ENCODE data around the gene GNAQ. TPM values are rescaled to one million over a fixed set of nuclear protein-coding genes. Genes with fewer than 3 reads are reported as not detected.
A peak's percentile ranks its signal among the peaks of the same experiment; 100 is the strongest.

GNAQ gene
- total RNA-seq, 1 donor = 35.0 TPM

DNA sequence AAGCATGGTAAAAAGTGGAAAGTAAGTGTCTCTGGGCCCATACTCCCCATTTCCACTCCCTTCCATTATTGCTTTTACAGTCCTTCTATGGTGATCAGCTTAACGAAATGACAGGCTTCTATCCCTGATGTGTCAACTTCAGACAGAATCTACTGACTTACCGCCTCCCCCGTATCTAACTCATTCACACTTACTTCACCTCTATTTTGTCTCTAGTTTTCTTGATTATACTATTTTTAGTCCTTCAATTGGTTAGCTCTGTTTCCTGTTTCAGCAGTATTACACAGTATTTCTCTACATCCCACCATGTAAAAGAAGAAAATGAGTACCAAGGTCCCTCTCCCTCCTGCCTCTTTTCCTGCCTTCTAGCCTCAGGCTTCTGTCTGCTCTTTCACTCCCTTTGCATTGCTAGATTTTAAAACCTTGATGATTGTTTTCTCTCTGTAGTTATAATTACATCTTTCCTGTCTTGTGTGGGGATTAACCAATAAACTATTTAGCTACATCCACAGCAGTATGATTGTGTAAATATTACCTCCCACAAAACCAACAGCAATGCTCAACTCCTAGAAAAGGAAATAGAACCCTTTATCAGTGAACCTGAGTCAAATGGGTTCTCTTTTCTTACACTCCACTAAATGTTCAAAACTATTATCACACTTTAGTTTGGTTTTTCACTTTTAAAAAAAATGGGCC lies 53.4 kb downstream of the GNAQ start:
- no peak for DNase-seq (ENCODE audit: low read depth in 2 of 3, low spot score in 2 of 3)

- peak in 2 of 3 donors; percentile 71 to 83 for DNase-seq (ENCODE audit: low read depth in 2 of 3, low spot score in 2 of 3)
These were observed 54.4 kb downstream of the GNAQ start for GRCh38 chr9:77977210-77977611.

GRCh38 chr9:77975806-77976205 lies 55.8 kb downstream of the GNAQ start:
- DNase-seq (ENCODE audit: low read depth in 2 of 3, low spot score in 2 of 3) = no peak

DNA sequence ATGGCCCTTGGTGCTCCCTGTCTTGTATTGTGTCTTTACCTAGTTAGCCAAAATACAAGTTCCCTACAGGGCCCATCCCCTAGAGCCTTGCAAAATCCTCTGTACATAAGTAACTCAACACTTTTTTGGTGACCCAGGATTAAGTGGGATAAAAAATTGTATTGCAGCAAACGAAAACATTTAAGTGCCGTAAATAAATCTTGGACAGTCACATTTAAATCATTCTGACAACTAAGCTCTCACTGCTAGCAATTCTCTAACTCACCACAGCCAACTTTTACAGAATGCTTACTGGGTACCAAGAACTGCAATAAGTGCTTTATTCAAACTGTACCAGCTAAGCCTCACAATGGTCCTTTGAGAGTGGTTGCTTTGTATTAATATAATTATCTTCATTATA lies 56.6 kb downstream of the GNAQ start:
- DNase-seq (ENCODE audit: low read depth in 2 of 3, low spot score in 2 of 3) = peak in 1 of 3 donors; percentile 32

DNA sequence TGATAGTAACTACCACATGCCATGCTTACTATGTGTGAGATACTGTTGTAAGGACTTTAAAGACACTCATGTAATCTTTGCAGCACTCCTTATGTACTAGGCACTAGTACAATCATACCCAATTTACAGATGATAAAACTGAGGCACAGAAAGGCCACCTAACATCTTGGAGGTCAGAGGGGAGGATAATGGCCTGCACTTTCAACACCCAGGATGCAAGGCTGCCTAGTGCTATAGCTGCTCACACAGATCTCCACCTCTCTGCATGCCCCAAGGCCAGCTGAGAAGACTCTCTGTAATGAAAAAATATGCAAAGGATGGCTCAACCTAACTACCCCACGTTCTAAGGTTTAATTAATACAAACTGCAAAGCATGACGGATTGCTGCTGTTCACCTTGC lies 57.2 kb downstream of the GNAQ start:
- DNase-seq (ENCODE audit: low read depth in 2 of 3, low spot score in 2 of 3) = no peak

- DNase-seq (ENCODE audit: low read depth in 2 of 3, low spot score in 2 of 3) = no peak
These were observed 62.5 kb downstream of the GNAQ start for GRCh38 chr9:77969083-77969482.

GRCh38 chr9:77968506-77968905 lies 63.1 kb downstream of the GNAQ start:
- no peak for DNase-seq (ENCODE audit: low read depth in 2 of 3, low spot score in 2 of 3)

GRCh38 chr9:77966718-77967117 lies 64.9 kb downstream of the GNAQ start:
- no peak for DNase-seq (ENCODE audit: low read depth in 2 of 3, low spot score in 2 of 3)

- no peak for DNase-seq (ENCODE audit: low read depth in 2 of 3, low spot score in 2 of 3)
These were observed 66.0 kb downstream of the GNAQ start for GRCh38 chr9:77965445-77966123.

DNA sequence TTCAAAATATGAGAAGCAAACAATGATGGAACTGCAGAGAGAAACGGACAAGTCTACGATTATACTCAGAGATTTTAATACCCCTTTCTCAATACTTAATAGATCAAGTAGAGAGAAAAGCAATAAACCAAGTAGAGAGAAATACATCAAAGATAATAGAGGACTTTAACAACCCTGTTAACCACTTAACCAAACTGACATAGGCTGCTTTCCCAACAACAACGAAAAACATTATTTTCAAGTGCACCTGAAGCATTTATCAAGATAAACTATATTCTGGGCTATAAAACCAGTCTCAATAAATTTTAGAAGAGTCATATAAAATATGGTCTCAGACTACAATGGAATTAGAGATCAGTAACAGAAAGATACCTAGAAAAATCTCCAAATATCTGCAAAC lies 67.4 kb downstream of the GNAQ start:
- DNase-seq (ENCODE audit: low read depth in 2 of 3, low spot score in 2 of 3) = no peak

DNA sequence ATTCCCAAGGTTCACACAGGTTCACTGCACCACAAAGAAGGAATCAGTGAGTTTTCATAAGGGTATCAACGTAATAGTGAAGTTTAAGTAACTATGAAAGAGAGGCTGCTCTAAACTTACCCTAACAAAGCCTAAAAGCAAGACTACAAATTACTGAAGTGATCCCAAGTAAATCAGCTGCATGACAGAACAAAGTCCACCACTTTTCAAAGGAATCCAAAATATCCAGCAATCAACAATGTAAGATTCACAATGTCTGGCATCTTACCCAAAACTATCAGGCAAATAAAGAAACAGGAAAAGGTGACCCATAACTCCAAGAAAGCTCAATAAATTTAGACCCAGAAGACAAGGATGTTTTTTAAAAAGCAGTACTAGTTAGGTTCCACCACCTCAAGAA lies 70.1 kb downstream of the GNAQ start:
- DNase-seq (ENCODE audit: low read depth in 2 of 3, low spot score in 2 of 3) = no peak

GRCh38 chr9:77960356-77961153 lies 71.1 kb downstream of the GNAQ start:
- DNase-seq (ENCODE audit: low read depth in 2 of 3, low spot score in 2 of 3) = no peak

- no peak for DNase-seq (ENCODE audit: low read depth in 2 of 3, low spot score in 2 of 3)
These were observed 71.8 kb downstream of the GNAQ start for GRCh38 chr9:77959803-77960202.

- no peak for DNase-seq (ENCODE audit: low read depth in 2 of 3, low spot score in 2 of 3)
These were observed 74.0 kb downstream of the GNAQ start for GRCh38 chr9:77957652-77958051.

GRCh38 chr9:77956555-77956954 lies 75.1 kb downstream of the GNAQ start:
- DNase-seq (ENCODE audit: low read depth in 2 of 3, low spot score in 2 of 3) = no peak

DNA sequence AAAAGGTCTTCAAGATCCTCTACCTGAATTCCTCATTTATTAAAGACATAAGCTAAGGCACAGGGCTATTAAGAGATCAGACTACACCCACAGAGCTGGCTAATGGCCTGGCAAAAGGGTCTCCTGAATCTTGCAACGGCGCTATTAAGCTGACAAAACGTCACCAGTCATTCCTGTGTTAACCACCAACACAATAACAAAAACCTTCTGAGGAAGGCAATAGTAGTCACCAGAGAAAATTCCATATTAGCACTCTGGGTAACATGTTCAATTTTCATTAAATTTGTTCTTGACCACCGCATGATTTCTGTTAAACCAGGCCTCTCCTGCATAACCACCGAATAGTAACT lies 77.0 kb downstream of the GNAQ start:
- no peak for DNase-seq (ENCODE audit: low read depth in 2 of 3, low spot score in 2 of 3)

GRCh38 chr9:77954013-77954665 lies 77.5 kb downstream of the GNAQ start:
- DNase-seq (ENCODE audit: low read depth in 2 of 3, low spot score in 2 of 3) = no peak

DNA sequence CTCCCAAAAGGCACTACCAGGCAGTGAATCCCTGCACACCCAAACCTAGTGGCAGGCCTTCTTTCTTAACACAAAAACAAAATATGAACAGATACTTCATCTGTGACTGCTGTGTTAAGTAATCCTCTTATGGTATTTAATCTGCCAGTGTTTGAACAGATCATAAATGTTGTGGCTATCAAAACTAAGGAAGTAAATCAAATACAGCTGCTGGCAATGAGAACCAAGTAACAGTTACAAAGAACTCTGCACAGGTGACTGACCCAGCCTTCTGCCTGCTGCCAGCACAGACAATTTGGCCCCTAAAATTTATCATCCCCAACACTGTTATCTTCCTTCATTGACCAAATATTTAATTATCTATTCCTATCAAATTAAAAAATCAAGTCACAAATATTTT lies 78.0 kb downstream of the GNAQ start:
- DNase-seq (ENCODE audit: low read depth in 2 of 3, low spot score in 2 of 3) = peak in 1 of 3 donors; percentile 57

DNA sequence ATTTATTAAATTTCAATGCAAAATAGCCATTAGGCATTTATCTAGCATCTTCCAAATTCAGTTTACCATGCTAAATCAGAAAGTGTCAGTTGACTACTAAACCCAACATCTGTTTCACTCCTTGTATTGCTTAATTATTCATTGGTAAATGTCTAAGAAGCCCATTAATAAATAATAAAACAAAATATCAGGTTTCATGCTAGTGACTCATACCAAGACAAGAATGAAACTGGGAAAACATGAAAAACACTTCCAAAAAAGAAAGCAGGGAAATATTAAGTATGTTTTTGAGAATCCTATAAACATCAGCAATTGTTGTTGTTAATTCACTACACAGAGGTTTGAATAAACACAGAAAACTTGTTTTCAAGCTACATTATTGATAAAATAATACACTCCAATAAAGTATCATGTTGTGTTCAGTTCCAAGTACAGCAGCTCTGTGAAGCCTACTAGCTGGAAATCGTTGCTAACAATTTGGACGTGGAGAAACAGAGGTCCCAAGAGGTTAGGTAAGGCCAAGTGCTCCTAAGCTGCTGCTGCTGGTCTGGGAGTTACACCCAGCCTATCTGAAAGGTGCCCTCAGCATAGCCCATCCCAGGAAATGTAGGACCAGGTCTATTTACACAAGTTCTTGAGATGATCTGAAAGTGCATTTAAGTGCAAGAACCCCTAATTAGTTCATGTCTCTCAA lies 78.8 kb downstream of the GNAQ start:
- no peak for DNase-seq (ENCODE audit: low read depth in 2 of 3, low spot score in 2 of 3)

DNA sequence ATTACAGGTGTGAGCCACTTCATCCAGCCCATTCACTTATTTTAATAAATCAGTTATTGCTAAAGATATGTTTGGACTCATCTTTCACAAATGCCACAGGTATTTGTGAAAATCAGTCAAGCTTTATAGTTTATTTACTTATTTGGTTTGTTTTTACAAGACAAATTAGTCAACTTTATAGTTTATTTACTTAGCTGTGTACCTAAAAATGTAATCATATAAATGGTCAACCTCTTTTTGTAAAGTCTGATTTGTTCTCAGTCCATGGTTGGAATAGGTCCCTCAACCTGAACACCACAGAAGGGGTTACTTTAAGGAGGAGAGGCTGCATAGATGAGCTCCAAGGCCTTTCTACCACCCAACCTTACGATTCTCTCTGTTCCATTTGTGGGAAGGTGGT lies 80.2 kb downstream of the GNAQ start:
- no peak for DNase-seq (ENCODE audit: low read depth in 2 of 3, low spot score in 2 of 3)

Measured in hematopoietic multipotent progenitor cell (in vitro differentiated cells).